Measurements from ENCODE around the gene KRT36.

DNA sequence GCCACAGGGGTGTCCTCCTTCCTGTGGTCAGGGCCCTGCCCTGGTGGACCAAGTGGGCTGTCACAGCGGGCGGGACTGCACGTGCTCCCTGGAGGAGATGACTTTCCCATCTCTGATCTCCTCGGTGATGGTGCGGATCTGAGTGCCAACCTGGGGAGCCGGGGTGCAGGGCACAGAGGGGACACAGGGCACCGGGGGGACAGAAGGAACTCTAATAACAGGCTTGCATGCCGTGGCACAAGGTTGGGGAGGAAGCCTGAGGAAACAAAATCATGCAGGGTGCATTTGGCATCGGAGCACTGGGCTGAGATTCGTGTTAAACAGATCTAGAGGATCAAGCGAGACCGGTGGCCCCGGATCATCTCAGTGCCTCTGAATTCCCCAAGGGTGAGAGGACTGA lies 3.4 kb downstream of the KRT36 start:
- TF ChIP-seq, protein P1, sequence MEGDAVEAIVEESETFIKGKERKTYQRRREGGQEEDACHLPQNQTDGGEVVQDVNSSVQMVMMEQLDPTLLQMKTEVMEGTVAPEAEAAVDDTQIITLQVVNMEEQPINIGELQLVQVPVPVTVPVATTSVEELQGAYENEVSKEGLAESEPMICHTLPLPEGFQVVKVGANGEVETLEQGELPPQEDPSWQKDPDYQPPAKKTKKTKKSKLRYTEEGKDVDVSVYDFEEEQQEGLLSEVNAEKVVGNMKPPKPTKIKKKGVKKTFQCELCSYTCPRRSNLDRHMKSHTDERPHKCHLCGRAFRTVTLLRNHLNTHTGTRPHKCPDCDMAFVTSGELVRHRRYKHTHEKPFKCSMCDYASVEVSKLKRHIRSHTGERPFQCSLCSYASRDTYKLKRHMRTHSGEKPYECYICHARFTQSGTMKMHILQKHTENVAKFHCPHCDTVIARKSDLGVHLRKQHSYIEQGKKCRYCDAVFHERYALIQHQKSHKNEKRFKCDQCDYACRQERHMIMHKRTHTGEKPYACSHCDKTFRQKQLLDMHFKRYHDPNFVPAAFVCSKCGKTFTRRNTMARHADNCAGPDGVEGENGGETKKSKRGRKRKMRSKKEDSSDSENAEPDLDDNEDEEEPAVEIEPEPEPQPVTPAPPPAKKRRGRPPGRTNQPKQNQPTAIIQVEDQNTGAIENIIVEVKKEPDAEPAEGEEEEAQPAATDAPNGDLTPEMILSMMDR (IDR thresholded peaks at IDR 0.05), result no peak
- no peak for TF ChIP-seq ZFX (IDR thresholded peaks at IDR 0.05; ENCODE audit: borderline replicate concordance)
